Measurements from ENCODE around the gene NKX6-2. TPM values are rescaled to one million over a fixed set of nuclear protein-coding genes. Genes with fewer than 3 reads are reported as not detected.
A peak's percentile ranks its signal among the peaks of the same experiment; 100 is the strongest.

Gene NKX6-2
- total RNA-seq, 1 donor from 2014 or later, result not detected

DNA sequence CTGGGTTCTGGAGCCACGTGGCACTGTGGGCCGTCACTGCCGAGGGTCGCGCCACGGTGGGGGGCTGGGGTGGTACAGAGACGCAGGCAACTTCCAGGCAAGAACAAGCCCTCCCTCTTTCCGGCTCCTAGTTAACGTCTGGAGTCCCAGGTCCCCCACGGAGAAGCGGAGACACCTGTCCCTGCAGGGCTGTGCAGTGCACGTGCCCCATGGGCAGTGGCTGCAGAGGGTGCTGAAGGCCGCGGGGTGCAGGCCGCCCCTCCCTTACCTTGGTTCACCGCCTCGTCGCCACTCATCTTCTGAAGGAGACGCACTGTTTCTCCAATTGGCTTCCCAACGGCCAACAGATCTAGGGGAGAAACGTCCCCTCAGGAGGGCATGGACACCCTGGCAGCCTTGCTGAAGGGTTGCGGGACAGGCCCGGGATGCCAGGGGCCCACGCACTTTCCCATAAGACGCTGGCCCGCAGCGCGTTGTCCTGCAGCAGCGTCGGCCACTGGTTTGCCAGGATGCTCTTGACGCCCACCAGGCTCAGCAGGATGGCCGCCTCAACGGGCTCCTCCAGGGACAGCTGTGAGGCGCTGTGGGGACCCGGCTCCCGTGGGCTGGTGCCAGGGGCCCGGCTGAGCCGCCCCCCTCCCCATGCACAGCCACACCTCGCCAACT, 24.3 kb upstream of the NKX6-2 start:
- no peaks in the 10 kb centered on the region for H4K20me1 ChIP-seq (ENCODE audit: low read depth)
- no peak for DNase-seq (ENCODE audit: low spot score)
- Mint-ChIP-seq H3K4me1 (peaks cover 9% of the 10 kb centered on the region), H3K27me3 (ENCODE audit: insufficient read depth, low read depth) (peaks cover 8% of the 10 kb centered on the region), H3K9me3 (no peaks in the 10 kb centered on the region), H3K4me3 (no peak overlapping the region), H3K36me3 (no peaks in the 10 kb centered on the region), H3K27ac (peak overlapping the region; percentile 18)
- no peak overlapping the region for H3K27ac ChIP-seq
- no peaks in the 10 kb centered on the region for H3F3A ChIP-seq (ENCODE audit: low read depth)
- TF ChIP-seq EZH2 (IDR thresholded peaks at IDR 0.05), result no peak
- TF ChIP-seq EZH2phosphoT487 (IDR thresholded peaks at IDR 0.05), result no peak
- no peak for TF ChIP-seq CTCF (IDR thresholded peaks at IDR 0.05)
- H3K9me3 ChIP-seq (ENCODE audit: low read depth), result no peaks in the 10 kb centered on the region
- H3K27me3 ChIP-seq, result no peaks in the 10 kb centered on the region
- H2AFZ ChIP-seq (replicated peaks), result no peak overlapping the region
- no peak overlapping the region for H3K9ac ChIP-seq
- no peaks in the 10 kb centered on the region for H3K36me3 ChIP-seq
- H3K4me1 ChIP-seq, result no peaks in the 10 kb centered on the region
- H3K79me2 ChIP-seq (ENCODE audit: low read depth), result no peaks in the 10 kb centered on the region
- H3K4me3 ChIP-seq, result no peak overlapping the region
- H3K4me2 ChIP-seq, result no peak overlapping the region

- Mint-ChIP-seq H3K4me3 (no peak overlapping the region), H3K27me3 (ENCODE audit: insufficient read depth, low read depth) (peaks cover 7% of the 10 kb centered on the region), H3K9me3 (no peaks in the 10 kb centered on the region), H3K36me3 (no peaks in the 10 kb centered on the region), H3K4me1 (peaks cover 6% of the 10 kb centered on the region), H3K27ac (no peak overlapping the region)
- no peaks in the 10 kb centered on the region for H4K20me1 ChIP-seq (ENCODE audit: low read depth)
- H3F3A ChIP-seq (ENCODE audit: low read depth), result no peaks in the 10 kb centered on the region
- H3K9ac ChIP-seq, result no peak overlapping the region
- no peaks in the 10 kb centered on the region for H3K9me3 ChIP-seq (ENCODE audit: low read depth)
- H2AFZ ChIP-seq (replicated peaks), result no peak overlapping the region
- no peak overlapping the region for H3K4me3 ChIP-seq
- H3K4me2 ChIP-seq, result no peak overlapping the region
- H3K36me3 ChIP-seq, result no peaks in the 10 kb centered on the region
- TF ChIP-seq EZH2phosphoT487 (IDR thresholded peaks at IDR 0.05) (no peak), CTCF (IDR thresholded peaks at IDR 0.05) (no peak), EZH2 (IDR thresholded peaks at IDR 0.05) (no peak)
- DNase-seq (ENCODE audit: low spot score), result no peak
- H3K27me3 ChIP-seq, result no peaks in the 10 kb centered on the region
- H3K27ac ChIP-seq, result no peak overlapping the region
- H3K79me2 ChIP-seq (ENCODE audit: low read depth), result no peaks in the 10 kb centered on the region
- no peaks in the 10 kb centered on the region for H3K4me1 ChIP-seq
These were observed 23.5 kb upstream of the NKX6-2 start for GRCh38 chr10:132809232-132810140.

DNA sequence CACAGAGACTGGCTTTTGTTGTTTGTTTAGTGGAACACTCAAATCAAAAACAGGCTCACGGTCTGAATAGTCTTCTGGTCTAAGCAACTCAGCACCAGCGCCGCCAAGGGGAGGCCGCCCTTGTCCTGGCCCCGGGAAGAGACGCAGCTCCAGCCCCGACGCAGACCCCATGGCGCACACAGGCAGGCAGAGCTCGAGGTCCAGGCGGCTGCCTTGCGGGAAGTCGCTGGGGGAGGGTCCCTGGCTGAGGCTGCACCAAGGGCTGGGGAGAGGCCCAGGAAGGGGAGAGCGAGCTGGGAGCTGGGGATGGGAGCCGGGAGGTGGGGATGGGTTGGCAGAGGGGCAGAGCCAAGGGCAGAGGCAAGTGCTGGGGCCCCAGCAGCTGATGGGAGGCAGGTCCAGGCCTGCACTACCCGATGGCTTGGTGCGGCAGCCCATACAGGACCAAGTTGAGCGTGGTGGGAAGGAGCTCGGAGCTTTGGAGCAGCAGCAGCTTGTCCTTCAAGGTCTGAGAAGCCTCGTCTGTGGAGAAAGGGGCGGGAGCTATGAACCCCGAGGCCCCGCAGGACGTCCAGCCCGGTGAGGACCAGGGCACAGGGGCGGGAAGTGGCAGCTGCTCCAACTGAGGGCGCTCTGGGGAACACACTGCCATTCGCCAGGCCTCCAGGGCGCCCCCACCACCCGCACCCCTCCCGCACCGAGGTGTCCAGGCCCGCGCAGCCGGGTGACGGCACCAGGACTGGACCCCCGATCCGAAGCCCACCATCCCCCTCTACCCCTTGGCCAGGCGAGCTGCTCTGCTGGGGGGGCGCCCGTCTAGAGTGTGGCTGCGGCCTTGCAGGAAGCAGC, 22.7 kb upstream of the NKX6-2 start:
- no peaks in the 10 kb centered on the region for H4K20me1 ChIP-seq (ENCODE audit: low read depth)
- H3K27me3 Mint-ChIP-seq (ENCODE audit: insufficient read depth, low read depth), result peaks cover 5% of the 10 kb centered on the region
- TF ChIP-seq CTCF (IDR thresholded peaks at IDR 0.05) (no peak), EZH2phosphoT487 (IDR thresholded peaks at IDR 0.05) (no peak), EZH2 (IDR thresholded peaks at IDR 0.05) (no peak)
- no peaks in the 10 kb centered on the region for H3K27me3 ChIP-seq
- no peak overlapping the region for H3K27ac ChIP-seq
- H3K4me1 Mint-ChIP-seq, result peaks cover 6% of the 10 kb centered on the region
- H2AFZ ChIP-seq (replicated peaks), result no peak overlapping the region
- no peaks in the 10 kb centered on the region for H3K36me3 Mint-ChIP-seq
- no peak overlapping the region for H3K27ac Mint-ChIP-seq
- H3F3A ChIP-seq (ENCODE audit: low read depth), result no peaks in the 10 kb centered on the region
- H3K36me3 ChIP-seq, result no peaks in the 10 kb centered on the region
- H3K9me3 Mint-ChIP-seq, result no peaks in the 10 kb centered on the region
- no peak overlapping the region for H3K9ac ChIP-seq
- no peaks in the 10 kb centered on the region for H3K4me1 ChIP-seq
- DNase-seq (ENCODE audit: low spot score), result no peak
- no peak overlapping the region for H3K4me3 Mint-ChIP-seq
- H3K4me2 ChIP-seq, result no peak overlapping the region
- H3K9me3 ChIP-seq (ENCODE audit: low read depth), result no peaks in the 10 kb centered on the region
- no peak overlapping the region for H3K4me3 ChIP-seq
- H3K79me2 ChIP-seq (ENCODE audit: low read depth), result no peaks in the 10 kb centered on the region

Data from neural progenitor cell (in vitro differentiated cells).